Neural crest cell (in vitro differentiated cells): Measurements from ENCODE around the gene GAS6. TPM values are rescaled to one million over a fixed set of nuclear protein-coding genes. Genes with fewer than 3 reads are reported as not detected.
"Not testable (repeated sequence)": the region's sequence is repeated elsewhere in the genome, so short reads cannot be mapped to it uniquely, and the experiment has no call there.

Experiments
- DNase-seq: peaks from one replicate; pipeline ENCODE4 v3.0.0; 2021; ENCODE audit warnings: low read depth, mixed read lengths, low spot score
- H3K27ac Mint-ChIP-seq: one replicate; pipeline ENCODE4 v1.8.0; 2021; ENCODE audit warnings: mild to moderate bottlenecking, mixed read lengths; ENCODE audit not compliant: unreplicated experiment
- H3K27me3 Mint-ChIP-seq: 2 replicates; pipeline ENCODE4 v1.8.0; 2021; ENCODE audit warnings: low read depth, mild to moderate bottlenecking, mixed read lengths
- H3K36me3 Mint-ChIP-seq: 2 replicates; pipeline ENCODE4 v1.8.0; 2021; ENCODE audit warnings: low read depth, mild to moderate bottlenecking, mixed read lengths
- H3K4me1 Mint-ChIP-seq: 2 replicates; pipeline ENCODE4 v1.8.0; 2021; ENCODE audit warnings: mixed read lengths
- H3K4me3 Mint-ChIP-seq: one replicate; pipeline ENCODE4 v1.8.0; 2021; ENCODE audit warnings: mild to moderate bottlenecking, mixed read lengths
- H3K9me3 Mint-ChIP-seq: 2 replicates; pipeline ENCODE4 v1.8.0; 2021; ENCODE audit warnings: mixed read lengths
- total RNA-seq: library from RNA; stranded (reverse); gene quantifications from 2 replicates; pipeline ENCODE4 v1.2.1, GENCODE V29; 2021
- TF ChIP-seq, protein P1 (sequence below): fragments of 200-600 bp; sonication (generic); conservative IDR thresholded peaks from 2 replicates; pipeline ENCODE4 v1.5.0; 2021; ENCODE audit warnings: antibody characterized with exemption, mild to moderate bottlenecking

The GAS6 gene
- total RNA-seq, 1 donor from 2014 or later = 9.0 TPM

DNA sequence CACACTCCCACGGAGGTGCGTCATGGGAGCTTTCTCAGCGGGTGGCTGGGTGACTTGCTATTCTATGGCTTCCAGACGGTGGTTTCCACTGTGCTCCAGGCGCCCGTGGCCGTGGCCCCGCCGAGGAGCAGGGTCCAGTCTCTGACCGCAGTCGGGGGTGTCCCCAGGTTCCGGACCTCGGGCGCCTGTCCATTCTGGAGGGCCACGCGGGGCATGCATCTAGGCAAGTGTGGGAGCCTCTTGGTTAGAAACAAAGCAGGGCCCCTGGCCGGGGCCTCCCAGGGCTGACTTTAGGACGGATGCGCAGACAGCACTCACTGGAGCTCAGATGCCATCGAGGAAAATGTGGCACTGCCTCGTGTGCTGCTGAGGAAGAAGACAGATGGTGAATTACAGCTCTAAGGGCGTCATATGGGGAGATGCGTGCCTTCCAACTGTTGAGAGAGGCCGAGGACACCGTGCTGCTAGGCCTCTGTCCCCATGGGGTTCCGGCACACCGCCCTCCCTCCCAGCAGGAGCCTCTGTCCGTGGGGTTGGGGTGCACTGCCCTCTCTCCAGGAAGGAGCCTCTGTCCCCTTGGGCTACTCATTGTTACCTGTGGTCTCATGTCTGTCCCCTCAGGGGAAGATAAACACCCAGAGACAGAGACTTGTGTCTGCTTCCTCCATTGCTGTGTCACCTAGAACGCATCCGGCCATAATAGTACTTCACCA, 66.8 kb downstream of the GAS6 start:
- TF ChIP-seq, protein P1, sequence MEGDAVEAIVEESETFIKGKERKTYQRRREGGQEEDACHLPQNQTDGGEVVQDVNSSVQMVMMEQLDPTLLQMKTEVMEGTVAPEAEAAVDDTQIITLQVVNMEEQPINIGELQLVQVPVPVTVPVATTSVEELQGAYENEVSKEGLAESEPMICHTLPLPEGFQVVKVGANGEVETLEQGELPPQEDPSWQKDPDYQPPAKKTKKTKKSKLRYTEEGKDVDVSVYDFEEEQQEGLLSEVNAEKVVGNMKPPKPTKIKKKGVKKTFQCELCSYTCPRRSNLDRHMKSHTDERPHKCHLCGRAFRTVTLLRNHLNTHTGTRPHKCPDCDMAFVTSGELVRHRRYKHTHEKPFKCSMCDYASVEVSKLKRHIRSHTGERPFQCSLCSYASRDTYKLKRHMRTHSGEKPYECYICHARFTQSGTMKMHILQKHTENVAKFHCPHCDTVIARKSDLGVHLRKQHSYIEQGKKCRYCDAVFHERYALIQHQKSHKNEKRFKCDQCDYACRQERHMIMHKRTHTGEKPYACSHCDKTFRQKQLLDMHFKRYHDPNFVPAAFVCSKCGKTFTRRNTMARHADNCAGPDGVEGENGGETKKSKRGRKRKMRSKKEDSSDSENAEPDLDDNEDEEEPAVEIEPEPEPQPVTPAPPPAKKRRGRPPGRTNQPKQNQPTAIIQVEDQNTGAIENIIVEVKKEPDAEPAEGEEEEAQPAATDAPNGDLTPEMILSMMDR = no peak
- Mint-ChIP-seq H3K4me1 (peaks cover 3% of the 10 kb centered on the region), H3K27ac (no peak overlapping the region), H3K4me3 (no peak overlapping the region), H3K9me3 (no peaks in the 10 kb centered on the region), H3K36me3 (no peaks in the 10 kb centered on the region), H3K27me3 (no peaks in the 10 kb centered on the region)
- no peak for DNase-seq

DNA sequence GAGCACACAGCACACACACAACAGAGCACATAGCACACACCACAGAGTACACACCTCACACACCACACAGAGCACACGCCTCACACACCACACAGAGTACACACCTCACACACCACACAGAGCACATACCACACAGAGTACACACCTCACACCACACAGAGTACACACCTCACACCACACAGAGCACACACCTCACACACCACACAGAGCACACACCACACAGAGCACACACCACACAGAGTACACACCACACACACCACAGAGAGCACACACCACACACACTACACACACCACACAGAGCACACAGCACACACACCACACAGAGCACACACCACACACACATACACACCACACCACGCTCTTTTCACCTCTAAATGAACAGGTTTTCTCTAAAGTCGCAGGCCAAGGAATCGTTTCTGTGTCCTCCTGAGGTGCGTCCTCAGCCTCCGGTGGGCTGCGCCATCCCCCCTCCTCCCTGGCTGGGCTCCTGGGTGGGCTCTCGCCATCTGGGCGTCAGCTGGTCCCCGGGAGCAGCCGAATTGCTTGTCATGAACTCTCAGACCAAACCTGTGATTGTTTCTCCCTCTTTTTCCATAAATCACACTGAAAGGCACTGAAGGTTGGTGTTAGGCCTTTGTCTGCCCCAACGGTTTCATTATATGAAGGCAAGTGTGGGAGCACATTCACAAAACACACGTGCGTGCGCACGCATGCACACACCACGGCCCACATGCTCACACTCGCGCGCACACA, 67.5 kb downstream of the GAS6 start:
- DNase-seq = no peak
- H3K4me3 Mint-ChIP-seq = no peak overlapping the region
- H3K27me3 Mint-ChIP-seq = no peaks in the 10 kb centered on the region
- no peak overlapping the region for H3K27ac Mint-ChIP-seq
- H3K4me1 Mint-ChIP-seq = no peaks in the 10 kb centered on the region
- TF ChIP-seq, protein P1 = no peak
- H3K9me3 Mint-ChIP-seq = no peaks in the 10 kb centered on the region
- H3K36me3 Mint-ChIP-seq = no peaks in the 10 kb centered on the region

DNA sequence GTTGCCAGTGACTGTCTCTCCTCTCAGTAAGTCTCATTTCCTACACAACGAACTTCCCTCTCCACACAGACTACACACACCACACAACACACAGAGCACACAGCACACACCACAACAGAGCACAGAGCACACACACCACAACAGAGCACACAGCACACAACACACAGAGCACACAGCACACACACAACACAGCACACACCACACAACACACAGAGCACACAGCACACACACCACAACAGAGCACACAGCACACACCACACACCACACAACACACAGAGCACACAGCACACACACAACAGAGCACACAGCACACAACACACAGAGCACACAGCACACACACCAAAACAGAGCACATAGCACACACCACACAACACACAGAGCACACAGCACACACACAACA, 68.5 kb downstream of the GAS6 start:
- H3K36me3 Mint-ChIP-seq, H3K9me3 Mint-ChIP-seq, DNase-seq, H3K27ac Mint-ChIP-seq, H3K4me1 Mint-ChIP-seq, H3K4me3 Mint-ChIP-seq, H3K27me3 Mint-ChIP-seq: not testable (repeated sequence)

DNA sequence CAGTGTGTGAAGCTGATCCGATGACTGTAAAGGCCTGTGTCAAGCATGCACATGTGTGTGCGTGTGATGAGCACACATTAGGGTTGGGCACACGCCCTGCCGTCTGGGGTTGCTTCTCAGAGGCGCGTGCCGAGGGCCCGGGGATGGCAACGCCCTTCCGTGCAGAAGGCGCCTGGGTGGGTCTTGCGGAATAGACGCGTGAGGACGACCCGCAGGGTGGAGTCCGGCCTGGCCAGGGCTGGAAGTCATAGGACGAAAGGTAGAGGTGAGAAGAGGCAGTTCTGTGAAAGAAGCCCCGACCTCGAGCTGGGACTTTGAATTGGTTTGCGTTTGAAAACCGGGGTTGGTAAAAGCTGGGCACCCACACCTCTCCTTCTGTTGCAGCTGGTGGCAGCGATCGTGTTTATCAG, 69.1 kb downstream of the GAS6 start:
- no peak overlapping the region for H3K27ac Mint-ChIP-seq
- no peaks in the 10 kb centered on the region for H3K4me1 Mint-ChIP-seq
- H3K27me3 Mint-ChIP-seq = no peaks in the 10 kb centered on the region
- H3K4me3 Mint-ChIP-seq = no peak overlapping the region
- TF ChIP-seq, protein P1 = no peak
- no peaks in the 10 kb centered on the region for H3K9me3 Mint-ChIP-seq
- no peaks in the 10 kb centered on the region for H3K36me3 Mint-ChIP-seq
- no peak for DNase-seq

DNA sequence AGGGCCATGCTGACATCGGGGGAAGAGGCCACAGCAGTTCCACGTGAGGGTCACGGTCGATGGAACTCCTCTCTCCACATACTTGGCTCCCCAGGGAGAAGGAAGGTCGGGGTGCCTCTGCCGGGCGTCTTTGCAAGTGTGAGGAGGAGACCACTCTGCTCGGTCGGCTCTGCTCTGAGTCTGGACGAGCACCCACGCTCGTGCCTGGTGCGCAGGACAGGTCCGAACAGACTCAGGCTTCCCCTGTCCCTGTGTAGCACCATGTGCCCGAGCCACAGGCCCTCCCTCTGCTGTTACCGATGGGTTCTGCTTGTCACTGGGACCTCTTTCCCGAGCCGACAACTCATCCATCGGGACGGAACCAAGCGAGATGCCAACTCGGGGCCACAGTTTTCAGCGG, 69.8 kb downstream of the GAS6 start:
- Mint-ChIP-seq H3K9me3 (no peaks in the 10 kb centered on the region), H3K4me3 (no peak overlapping the region), H3K36me3 (no peaks in the 10 kb centered on the region), H3K27ac (no peak overlapping the region), H3K4me1 (no peaks in the 10 kb centered on the region), H3K27me3 (no peaks in the 10 kb centered on the region)
- TF ChIP-seq, protein P1 = no peak
- DNase-seq = no peak

DNA sequence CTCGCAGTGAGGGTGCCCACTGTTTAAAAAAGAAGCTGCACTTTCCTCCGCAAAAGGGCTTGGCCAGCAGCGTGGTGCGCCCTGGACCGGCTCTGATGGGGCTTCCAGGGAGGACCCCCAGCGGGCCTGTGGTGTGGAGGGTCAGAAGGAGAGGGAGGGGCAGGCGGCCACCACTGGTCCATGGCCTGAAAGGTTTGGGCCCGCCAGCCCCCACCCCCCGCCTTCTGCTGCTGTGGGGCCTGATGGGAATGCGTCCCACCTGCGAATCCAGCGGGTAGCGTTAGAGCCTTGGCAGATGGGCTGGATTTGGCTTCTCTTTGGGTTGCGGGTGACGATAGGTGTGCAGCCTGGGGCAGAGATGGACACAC, 70.2 kb downstream of the GAS6 start:
- Mint-ChIP-seq H3K9me3 (no peaks in the 10 kb centered on the region), H3K27me3 (no peaks in the 10 kb centered on the region), H3K36me3 (no peaks in the 10 kb centered on the region), H3K27ac (no peak overlapping the region), H3K4me1 (no peaks in the 10 kb centered on the region), H3K4me3 (no peak overlapping the region)
- no peak for DNase-seq
- TF ChIP-seq, protein P1 = no peak
